Measurements from ENCODE around the gene MRPL21. TPM values are rescaled to one million over a fixed set of nuclear protein-coding genes. Genes with fewer than 3 reads are reported as not detected.

The MRPL21 gene
- total RNA-seq, 3 donors from 2014 or later: 49.2 to 78.4 (median 72.6) TPM

DNA sequence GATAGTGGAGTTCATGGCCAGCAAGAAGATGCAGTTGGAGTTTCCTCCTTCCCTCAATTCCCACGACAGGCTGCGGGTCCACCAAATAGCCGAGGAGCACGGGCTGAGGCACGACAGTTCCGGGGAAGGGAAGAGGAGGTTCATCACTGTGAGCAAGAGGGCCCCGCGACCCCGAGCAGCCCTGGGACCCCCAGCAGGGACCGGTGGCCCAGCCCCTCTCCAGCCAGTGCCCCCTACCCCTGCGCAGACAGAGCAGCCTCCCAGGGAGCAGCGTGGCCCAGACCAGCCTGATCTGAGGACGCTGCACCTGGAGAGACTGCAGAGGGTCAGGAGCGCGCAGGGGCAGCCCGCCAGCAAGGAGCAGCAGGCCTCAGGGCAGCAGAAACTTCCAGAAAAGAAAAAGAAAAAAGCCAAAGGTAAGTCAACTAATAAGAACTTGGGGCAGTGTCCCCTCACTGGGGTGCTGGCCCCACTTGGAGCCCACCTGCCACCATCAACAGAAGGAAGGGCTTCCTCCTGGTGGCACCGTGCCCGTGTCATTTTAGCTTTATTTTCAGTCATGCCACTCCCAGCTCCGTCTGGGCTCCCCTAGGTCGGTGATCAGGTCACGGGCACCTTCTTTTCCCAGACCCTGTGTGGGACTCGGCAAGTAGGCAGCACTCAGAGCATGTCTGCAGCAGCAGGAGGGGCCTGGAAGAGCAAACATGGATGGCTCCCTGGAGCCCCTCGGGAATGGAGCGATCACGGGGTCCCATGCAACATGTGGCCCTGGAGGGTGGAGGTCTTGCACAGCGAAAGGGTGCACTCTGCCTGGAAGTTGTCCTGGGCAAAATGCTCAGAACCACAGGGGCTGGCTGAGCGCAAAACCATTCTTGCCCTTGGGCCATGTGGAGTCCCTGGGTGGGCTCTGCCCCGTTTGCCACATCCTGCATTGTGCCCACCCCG is 33.3 kb upstream of the MRPL21 start:
- intact Hi-C loops (cut with DNase I, micrococcal nuclease): no loop called here
- ATAC-seq (no peak), DNase-seq (no peak)
- TF ChIP-seq, protein P1, sequence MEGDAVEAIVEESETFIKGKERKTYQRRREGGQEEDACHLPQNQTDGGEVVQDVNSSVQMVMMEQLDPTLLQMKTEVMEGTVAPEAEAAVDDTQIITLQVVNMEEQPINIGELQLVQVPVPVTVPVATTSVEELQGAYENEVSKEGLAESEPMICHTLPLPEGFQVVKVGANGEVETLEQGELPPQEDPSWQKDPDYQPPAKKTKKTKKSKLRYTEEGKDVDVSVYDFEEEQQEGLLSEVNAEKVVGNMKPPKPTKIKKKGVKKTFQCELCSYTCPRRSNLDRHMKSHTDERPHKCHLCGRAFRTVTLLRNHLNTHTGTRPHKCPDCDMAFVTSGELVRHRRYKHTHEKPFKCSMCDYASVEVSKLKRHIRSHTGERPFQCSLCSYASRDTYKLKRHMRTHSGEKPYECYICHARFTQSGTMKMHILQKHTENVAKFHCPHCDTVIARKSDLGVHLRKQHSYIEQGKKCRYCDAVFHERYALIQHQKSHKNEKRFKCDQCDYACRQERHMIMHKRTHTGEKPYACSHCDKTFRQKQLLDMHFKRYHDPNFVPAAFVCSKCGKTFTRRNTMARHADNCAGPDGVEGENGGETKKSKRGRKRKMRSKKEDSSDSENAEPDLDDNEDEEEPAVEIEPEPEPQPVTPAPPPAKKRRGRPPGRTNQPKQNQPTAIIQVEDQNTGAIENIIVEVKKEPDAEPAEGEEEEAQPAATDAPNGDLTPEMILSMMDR (IDR thresholded peaks at IDR 0.05): no peak
- H3K4me3 ChIP-seq: no peak overlapping the region
- no peaks in the 10 kb centered on the region for H3K36me3 ChIP-seq (ENCODE audit: low read depth)
- no peaks in the 10 kb centered on the region for H3K4me1 ChIP-seq (ENCODE audit: low read depth)
- H3K9me3 ChIP-seq: no peaks in the 10 kb centered on the region

DNA sequence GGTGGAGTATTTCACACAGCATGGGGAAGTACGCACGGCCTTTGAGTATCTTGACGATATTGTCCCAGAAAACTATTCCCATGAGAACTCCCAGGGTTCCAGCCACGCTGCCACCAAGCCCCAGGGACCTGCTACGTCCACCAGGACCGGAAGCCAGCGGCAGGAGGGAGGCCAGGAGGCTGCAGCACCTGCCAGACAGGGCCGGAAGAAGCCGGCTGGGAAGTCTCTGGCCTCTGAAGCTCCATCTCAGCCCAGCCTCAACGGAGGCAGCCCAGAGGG is 32.7 kb upstream of the MRPL21 start:
- Histone ChIP-seq H3K4me3 (no peak overlapping the region), H3K36me3 (ENCODE audit: low read depth) (no peaks in the 10 kb centered on the region), H3K9me3 (no peaks in the 10 kb centered on the region), H3K4me1 (ENCODE audit: low read depth) (no peaks in the 10 kb centered on the region)
- intact Hi-C loops (cut with DNase I, micrococcal nuclease): no loop called here
- TF ChIP-seq, protein P1 (IDR thresholded peaks at IDR 0.05): no peak
- DNase-seq: no peak
- ATAC-seq: no peak

DNA sequence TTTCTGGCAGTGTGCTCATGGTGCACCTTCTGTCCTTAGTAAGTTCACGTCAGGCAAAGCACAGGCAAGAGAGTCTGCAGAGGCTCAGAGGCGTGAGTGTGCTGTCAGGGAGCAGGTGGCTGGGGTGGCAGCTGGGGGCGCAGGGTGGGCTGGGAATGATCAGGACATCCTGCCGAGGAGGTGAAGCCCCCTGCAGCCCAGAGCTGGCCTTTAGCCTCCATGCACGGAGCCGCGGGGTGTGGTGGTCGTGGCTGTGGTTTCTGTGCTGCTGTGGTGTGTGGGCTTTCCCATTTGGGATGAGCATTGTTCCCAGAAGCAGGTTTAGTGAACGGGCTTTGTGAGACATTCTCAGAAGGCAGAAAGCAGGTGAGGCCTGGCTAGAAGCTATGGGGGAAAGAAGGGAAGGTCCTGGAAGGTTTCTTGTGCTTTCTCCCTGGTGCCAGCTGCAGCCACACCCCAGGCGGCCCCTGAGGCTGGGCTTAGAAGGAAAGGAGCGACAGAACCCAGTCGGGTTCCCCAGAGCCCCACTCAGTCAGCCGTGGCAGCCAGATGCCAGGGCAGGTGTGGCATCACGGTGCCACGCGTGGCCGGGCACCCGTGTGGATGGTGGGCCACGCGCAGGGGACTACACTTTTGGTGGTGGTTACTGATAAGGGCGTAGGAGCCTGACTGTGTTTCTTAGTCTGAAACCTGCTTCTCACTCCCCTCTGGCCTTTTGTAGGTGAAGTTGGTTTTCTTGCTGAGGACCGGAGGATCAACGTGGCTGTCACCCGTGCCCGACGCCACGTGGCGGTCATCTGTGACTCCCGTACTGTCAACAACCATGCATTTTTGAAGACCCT is 32.1 kb upstream of the MRPL21 start:
- no peaks in the 10 kb centered on the region for H3K36me3 ChIP-seq (ENCODE audit: low read depth)
- DNase-seq (no peak), ATAC-seq (no peak)
- H3K4me1 ChIP-seq (ENCODE audit: low read depth): no peaks in the 10 kb centered on the region
- intact Hi-C loops (cut with DNase I, micrococcal nuclease): no loop called here
- H3K4me3 ChIP-seq: no peak overlapping the region
- TF ChIP-seq, protein P1 (IDR thresholded peaks at IDR 0.05): no peak
- no peaks in the 10 kb centered on the region for H3K9me3 ChIP-seq

DNA sequence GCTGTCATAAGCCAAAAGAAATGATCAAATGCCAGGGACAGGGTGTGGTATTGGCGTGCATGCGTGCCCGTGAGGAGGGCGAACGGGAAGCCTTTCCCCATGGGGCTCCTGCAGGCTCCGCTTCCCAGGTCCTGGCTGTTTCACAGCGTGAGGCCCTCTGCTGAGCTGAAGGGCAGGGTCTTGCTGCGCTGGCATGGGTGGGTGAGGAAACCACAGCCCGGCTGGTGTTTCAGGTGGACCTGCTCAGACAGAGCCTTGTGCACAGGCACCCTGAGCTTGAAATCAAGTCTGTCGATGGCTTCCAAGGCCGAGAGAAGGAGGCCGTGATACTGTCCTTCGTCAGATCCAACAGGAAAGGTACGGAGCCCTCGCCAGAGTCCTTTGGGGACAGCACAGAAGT is 31.4 kb upstream of the MRPL21 start:
- no peaks in the 10 kb centered on the region for H3K9me3 ChIP-seq
- no peaks in the 10 kb centered on the region for H3K4me1 ChIP-seq (ENCODE audit: low read depth)
- intact Hi-C loops (cut with DNase I, micrococcal nuclease): no loop called here
- no peak overlapping the region for H3K4me3 ChIP-seq
- TF ChIP-seq, protein P1 (IDR thresholded peaks at IDR 0.05): no peak
- DNase-seq (no peak), ATAC-seq (no peak)
- H3K36me3 ChIP-seq (ENCODE audit: low read depth): no peaks in the 10 kb centered on the region

DNA sequence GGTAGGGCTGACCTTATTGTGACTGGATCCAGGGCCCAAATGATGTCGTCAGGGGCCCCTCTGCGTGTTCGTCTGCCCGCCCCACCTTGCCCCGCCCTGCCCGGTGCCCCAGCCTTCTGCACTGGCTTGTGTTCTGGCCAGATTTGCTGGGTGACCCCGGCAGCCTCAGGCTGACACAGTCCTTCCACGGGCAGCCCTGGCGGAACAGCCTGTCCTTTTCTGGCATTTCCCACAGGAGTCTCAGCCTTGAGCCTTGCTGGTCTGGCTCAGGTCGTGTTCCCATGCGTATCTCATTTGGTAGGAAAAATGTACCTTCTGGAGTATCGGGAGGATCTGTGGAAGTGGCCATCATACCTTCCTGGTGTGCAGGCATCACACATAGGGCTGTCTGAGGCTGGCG is 31.0 kb upstream of the MRPL21 start:
- ATAC-seq (no peak), DNase-seq (no peak)
- H3K9me3 ChIP-seq: no peaks in the 10 kb centered on the region
- no peaks in the 10 kb centered on the region for H3K4me1 ChIP-seq (ENCODE audit: low read depth)
- H3K4me3 ChIP-seq: no peak overlapping the region
- intact Hi-C loops (cut with DNase I, micrococcal nuclease): no loop called here
- no peaks in the 10 kb centered on the region for H3K36me3 ChIP-seq (ENCODE audit: low read depth)
- TF ChIP-seq, protein P1 (IDR thresholded peaks at IDR 0.05): no peak
